Right renal cortex interstitium (tissue), 3 donors: ENCODE results near the gene PLPPR5. TPM values are rescaled to one million over a fixed set of nuclear protein-coding genes. Genes with fewer than 3 reads are reported as not detected.

Source experiments
- DNase-seq, 3 donors: peaks; one replicate each; pipeline ENCODE4 v3.0.0-alpha.2; 2013; ENCODE audit warnings: low read depth in 3 of 3, low spot score in 2 of 3
- polyA plus RNA-seq, 3 donors: library from polyadenylated mRNA; unstranded; fragments of 120-200 nt; gene quantifications; one replicate each; pipeline ENCODE4 v1.2.1, GENCODE V29; 2013; ENCODE audit not compliant: insufficient read length in 3 of 3

The PLPPR5 gene
- polyA plus RNA-seq, 3 donors = 1.6 to 2.0 (median 1.9) TPM

DNA sequence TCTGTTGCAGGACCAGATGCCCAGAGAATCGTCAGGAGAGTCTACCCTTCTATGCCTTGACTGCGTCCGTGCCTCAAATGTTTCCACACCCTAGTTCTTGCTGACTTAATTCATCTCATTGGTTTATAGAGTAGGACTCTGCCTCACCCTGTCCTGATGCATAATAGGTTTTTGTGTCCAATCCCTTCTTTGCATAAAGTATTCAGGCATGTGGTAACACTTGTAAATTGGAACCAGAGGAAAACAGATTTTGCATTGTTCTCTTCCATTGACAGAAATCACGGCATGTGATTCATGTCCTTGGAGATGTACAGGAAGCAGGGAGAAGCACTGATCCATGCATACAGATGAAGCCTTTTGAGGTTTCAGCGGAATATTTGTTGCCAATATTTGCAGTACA lies 29.5 kb downstream of the PLPPR5 start:
- no peak for DNase-seq

- no peak for DNase-seq
Observed at GRCh38 chr1:98969798-98970490, 34.7 kb downstream of the PLPPR5 start.

- no peak for DNase-seq
Observed at GRCh38 chr1:98967122-98967521, 37.5 kb downstream of the PLPPR5 start.

DNA sequence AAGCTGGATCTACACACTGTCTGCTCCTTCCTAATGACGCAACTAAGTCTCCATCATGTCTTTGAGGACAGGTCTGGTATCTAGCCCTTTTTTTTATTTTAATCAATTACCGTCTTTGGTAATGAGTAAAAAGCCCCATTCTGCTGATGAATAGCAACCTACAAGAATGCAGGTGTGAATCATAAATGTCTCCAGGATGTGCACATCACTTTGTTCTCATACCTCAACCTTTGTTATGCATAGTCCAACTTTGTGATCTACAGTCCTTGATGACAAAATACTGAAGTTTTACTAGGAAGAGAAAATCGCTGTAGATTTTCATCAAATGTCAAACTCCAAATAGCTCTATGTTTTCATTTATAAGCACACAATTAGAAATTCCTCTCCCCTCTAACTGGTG lies 39.3 kb downstream of the PLPPR5 start:
- no peak for DNase-seq

DNA sequence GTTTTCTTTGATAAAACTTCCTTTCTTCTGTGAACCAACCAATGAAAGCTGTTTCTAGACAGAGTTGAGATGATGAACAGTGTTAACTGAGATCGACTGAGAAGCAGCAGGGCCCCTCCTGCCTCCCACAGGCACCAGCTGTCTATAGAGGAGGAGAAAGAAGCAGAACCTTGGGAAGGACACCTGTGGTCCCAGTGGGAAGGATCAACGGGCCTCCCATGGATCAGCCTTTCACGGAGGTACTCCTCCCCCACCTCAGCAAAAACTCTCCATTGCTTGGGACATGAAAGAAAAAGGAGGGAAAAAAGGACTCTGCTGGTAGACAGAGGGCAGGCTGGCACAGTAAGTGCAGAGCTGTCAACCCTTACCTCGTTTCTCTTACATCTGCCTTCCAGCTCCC lies 40.5 kb downstream of the PLPPR5 start:
- no peak for DNase-seq

GRCh38 chr1:98963064-98963758 lies 41.5 kb downstream of the PLPPR5 start:
- no peak for DNase-seq

- DNase-seq = no peak
Observed at GRCh38 chr1:98962156-98962555, 42.5 kb downstream of the PLPPR5 start.

- DNase-seq = no peak
Observed at GRCh38 chr1:98949621-98950020, 55.0 kb downstream of the PLPPR5 start.

DNA sequence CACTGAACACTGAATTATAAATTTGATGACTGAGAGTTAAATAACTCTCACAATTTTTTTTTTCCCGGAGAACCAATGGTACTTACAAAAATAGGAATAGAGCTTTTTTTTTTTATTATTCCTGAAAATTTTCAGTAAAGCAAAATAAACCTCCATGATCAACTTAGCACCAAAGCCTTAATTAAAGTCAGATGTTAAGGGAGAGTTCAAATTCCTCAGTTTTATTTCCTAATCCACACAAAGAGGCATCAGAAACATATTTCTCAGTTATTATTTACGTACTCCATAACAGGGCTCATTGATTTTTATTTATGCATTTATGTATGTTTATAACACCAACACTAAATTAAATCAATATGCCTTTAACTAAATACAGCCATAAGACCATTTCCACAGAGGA lies 55.5 kb downstream of the PLPPR5 start:
- no peak for DNase-seq

- DNase-seq = no peak
Observed at GRCh38 chr1:98947071-98947470, 57.6 kb downstream of the PLPPR5 start.

DNA sequence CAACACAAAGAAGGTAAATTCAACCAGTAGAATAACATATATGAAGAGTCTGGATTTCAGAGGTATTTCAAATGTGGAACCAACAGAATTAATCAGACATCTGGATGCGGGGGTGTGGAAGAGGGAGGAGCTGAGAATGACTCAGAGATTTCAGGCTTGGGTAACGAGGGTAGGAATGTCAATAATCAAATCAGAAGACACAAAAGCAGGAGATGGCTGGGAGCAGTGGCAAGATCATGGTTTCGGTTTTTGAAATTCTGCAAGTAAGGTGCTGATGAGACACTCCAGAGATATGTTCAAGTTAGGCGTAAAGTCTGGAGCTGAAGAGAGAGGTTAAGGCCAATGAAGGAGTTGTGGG lies 64.0 kb downstream of the PLPPR5 start:
- DNase-seq = no peak

DNA sequence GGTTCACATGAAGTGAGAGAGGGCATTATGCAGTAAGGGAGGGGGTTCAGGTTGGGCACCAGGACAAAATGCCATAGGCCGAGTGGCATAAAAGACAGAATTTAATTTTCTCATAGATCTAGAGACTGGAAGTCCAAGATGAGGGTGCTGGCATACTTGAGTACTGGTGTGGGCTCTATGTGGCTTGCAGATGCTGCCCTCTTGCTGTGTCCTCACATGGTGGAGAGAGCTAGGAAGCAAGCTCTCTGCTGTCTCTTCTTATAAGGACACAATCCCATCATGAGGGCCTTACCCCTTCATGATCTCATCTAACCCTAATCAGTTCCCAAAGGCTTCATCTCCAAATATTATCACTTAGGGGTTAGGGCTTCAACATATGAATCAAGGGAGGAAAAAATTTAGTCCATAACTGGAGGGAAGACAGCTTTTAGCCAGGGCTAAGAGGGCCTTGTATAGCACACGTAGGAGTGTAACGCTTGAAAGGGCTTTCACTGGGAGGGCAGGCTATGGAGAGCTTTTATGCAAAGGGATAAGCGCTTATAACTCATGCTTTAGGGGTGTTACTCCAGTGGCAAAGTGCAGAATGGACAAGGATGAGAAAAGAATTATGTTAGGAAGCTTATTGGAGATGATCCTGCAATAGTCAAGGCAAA lies 64.5 kb downstream of the PLPPR5 start:
- DNase-seq = no peak

DNA sequence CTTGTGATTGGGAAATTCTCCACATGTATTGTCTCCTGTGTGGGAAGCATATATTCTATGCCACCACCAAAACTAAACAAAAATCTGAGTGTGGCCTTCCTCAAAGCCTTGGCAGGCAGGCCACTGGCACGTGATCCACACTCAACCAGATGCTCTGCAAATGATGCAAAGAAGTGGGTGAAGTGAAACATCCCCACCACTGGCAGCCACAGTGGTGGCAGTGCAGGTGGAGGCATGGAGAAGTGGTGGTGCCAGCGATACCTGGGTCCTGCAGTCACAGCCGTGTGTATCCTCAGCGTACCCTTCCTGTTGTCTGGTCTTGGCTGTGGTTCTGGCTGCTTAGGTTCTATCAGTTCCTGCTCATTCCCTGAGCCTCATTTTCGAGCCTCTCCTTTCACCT lies 65.2 kb downstream of the PLPPR5 start:
- DNase-seq = no peak

- DNase-seq = no peak
Observed at GRCh38 chr1:98937347-98937746, 67.3 kb downstream of the PLPPR5 start.

GRCh38 chr1:98932184-98932583 lies 72.5 kb downstream of the PLPPR5 start:
- DNase-seq = no peak

DNA sequence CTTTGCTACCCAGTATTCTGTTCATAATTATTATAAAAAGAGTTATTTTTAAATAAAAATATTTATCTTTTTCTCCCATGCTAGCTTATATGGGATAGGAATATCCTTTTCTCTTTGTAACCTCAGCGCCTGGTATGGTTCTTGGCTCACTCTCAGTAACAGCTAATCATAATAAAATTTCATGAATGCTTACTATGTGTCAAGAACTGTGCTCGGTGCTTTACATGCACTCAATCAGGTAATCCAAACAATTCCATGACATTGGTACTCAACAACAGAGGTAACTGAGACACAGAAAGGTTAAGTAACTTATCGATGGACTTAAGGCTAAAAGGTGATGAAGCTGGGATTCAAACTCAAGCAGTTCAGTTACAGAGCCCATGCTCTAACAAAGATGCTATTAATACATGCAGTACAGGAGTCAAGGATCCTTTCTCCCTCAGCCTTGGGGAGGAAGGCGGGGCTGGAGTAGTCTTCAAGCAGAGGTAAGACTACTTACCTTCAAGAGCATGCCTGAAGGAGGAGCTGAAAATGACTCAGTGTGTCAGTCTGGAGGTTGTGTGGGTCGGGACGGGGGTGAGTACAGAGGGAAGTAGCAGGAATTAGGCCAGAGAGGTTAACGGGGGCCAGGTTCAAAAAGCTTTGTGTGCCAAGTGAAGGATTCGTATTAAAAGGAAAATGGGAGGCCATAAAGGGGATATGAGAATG lies 73.4 kb downstream of the PLPPR5 start:
- DNase-seq = no peak

- no peak for DNase-seq
Observed at GRCh38 chr1:98929437-98929836, 75.2 kb downstream of the PLPPR5 start.

GRCh38 chr1:98926597-98926996 lies 78.1 kb downstream of the PLPPR5 start:
- no peak for DNase-seq

- DNase-seq = no peak
Observed at GRCh38 chr1:98924977-98925376, 79.7 kb downstream of the PLPPR5 start.

DNA sequence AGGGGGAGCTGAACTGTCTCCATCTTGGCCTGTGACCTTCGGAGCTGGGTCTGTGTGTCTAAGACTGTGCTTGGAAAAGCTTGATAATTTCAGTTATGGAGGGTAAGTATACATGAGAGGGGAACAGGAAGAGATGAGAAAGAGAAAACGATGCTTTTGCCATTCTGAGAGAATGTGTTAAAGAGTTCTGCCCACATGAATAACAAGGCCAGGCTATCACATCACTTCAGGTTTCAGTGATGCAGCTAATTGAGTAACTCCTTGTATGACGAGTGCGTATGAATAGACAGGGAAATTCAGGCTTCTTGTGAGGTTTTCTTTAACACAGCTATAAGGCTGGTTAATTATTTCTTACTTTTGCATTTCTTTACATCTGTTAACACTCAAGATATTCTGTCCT lies 81.0 kb downstream of the PLPPR5 start:
- no peak for DNase-seq

DNA sequence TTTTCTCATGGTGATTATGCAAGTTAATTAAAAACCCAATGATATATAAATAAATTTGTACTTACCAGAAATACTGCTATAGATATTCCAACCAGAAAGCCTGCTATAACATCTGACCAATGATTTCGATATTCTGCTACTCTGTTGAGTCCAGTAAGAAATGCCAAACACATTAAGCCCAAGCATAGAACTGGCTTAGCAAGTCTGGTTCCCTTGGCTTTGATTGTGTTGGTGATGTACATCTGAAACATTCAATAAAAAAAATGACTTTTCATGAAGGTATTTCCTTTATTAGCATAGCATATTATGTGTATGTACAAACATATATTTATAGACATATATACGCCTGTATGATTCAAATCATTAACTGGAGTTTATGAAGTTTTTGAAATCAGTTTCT lies 82.8 kb downstream of the PLPPR5 start:
- no peak for DNase-seq
